Measurements from ENCODE around the gene DNAH1.

The DNAH1 gene

DNA sequence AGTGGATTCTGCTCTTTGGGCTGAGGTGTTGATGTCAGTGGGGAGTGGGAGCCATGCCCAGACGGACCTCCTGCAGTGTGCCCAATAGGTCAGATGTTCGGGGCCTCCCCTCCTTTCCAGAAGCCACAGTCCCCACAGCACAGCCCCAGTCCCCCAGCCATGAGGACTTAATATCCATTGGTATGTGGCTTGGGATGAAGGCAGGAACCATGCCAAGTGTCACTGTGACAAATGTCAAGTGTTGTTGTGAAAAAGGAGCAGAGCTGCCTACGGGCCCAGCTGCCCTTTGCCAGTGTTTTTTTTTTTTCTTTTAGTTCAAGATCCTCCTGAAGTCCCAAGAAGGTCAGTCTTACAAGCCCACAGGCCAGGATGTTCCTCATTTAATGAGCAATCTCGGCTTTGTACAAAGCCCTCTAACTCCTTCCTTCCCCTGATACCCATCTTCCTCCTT, 116.6 kb downstream of the DNAH1 start:
- FAIRE-seq = no peak
- DNase-seq (ENCODE audit: insufficient read length, low spot score) = no peak
- TF ChIP-seq POLR2AphosphoS5 (IDR thresholded peaks at IDR 0.05; ENCODE audit: low read depth, low read length) = no peak
- TF ChIP-seq POLR2A (IDR thresholded peaks at IDR 0.05; ENCODE audit: low read depth, low read length) = no peak
- TF ChIP-seq TAF1 (IDR thresholded peaks at IDR 0.05; ENCODE audit: low read depth, low read length) = no peak
- TF ChIP-seq PAX5 (IDR thresholded peaks at IDR 0.05; ENCODE audit: insufficient read depth, low read length, severe bottlenecking) = no peak
- TF ChIP-seq POU2F2 (IDR thresholded peaks at IDR 0.05; ENCODE audit: low read depth, low read length) = no peak
- TF ChIP-seq SPI1 (IDR thresholded peaks at IDR 0.05; ENCODE audit: low read depth, low read length) = no peak

GRCh38 chr3:52433328-52433995, 117.3 kb downstream of the DNAH1 start:
- FAIRE-seq (no peak), DNase-seq (ENCODE audit: insufficient read length, low spot score) (no peak)
- TF ChIP-seq POLR2AphosphoS5 (IDR thresholded peaks at IDR 0.05; ENCODE audit: low read depth, low read length) (no peak), POU2F2 (IDR thresholded peaks at IDR 0.05; ENCODE audit: low read depth, low read length) (no peak), POLR2A (IDR thresholded peaks at IDR 0.05; ENCODE audit: low read depth, low read length) (no peak), PAX5 (IDR thresholded peaks at IDR 0.05; ENCODE audit: insufficient read depth, low read length, severe bottlenecking) (no peak), SPI1 (IDR thresholded peaks at IDR 0.05; ENCODE audit: low read depth, low read length) (no peak), TAF1 (IDR thresholded peaks at IDR 0.05; ENCODE audit: low read depth, low read length) (no peak)

GRCh38 chr3:52433996-52434479, 117.9 kb downstream of the DNAH1 start:
- no peak for FAIRE-seq

GRCh38 chr3:52434491-52435115, 118.5 kb downstream of the DNAH1 start:
- DNase-seq (ENCODE audit: insufficient read length, low spot score) (no peak), FAIRE-seq (no peak)
- TF ChIP-seq PAX5 (IDR thresholded peaks at IDR 0.05; ENCODE audit: insufficient read depth, low read length, severe bottlenecking) (no peak), POU2F2 (IDR thresholded peaks at IDR 0.05; ENCODE audit: low read depth, low read length) (no peak), TAF1 (IDR thresholded peaks at IDR 0.05; ENCODE audit: low read depth, low read length) (no peak), POLR2A (IDR thresholded peaks at IDR 0.05; ENCODE audit: low read depth, low read length) (no peak), SPI1 (IDR thresholded peaks at IDR 0.05; ENCODE audit: low read depth, low read length) (no peak), POLR2AphosphoS5 (IDR thresholded peaks at IDR 0.05; ENCODE audit: low read depth, low read length) (no peak)

More at GRCh38 chr3:52433996-52434479, 117.9 kb downstream of the DNAH1 start:
- TF ChIP-seq POLR2AphosphoS5 (IDR thresholded peaks at IDR 0.05; ENCODE audit: low read depth, low read length) (no peak), TAF1 (IDR thresholded peaks at IDR 0.05; ENCODE audit: low read depth, low read length) (no peak), POU2F2 (IDR thresholded peaks at IDR 0.05; ENCODE audit: low read depth, low read length) (no peak), SPI1 (IDR thresholded peaks at IDR 0.05; ENCODE audit: low read depth, low read length) (no peak), PAX5 (IDR thresholded peaks at IDR 0.05; ENCODE audit: insufficient read depth, low read length, severe bottlenecking) (no peak), POLR2A (IDR thresholded peaks at IDR 0.05; ENCODE audit: low read depth, low read length) (no peak)
- no peak for DNase-seq (ENCODE audit: insufficient read length, low spot score)

DNA sequence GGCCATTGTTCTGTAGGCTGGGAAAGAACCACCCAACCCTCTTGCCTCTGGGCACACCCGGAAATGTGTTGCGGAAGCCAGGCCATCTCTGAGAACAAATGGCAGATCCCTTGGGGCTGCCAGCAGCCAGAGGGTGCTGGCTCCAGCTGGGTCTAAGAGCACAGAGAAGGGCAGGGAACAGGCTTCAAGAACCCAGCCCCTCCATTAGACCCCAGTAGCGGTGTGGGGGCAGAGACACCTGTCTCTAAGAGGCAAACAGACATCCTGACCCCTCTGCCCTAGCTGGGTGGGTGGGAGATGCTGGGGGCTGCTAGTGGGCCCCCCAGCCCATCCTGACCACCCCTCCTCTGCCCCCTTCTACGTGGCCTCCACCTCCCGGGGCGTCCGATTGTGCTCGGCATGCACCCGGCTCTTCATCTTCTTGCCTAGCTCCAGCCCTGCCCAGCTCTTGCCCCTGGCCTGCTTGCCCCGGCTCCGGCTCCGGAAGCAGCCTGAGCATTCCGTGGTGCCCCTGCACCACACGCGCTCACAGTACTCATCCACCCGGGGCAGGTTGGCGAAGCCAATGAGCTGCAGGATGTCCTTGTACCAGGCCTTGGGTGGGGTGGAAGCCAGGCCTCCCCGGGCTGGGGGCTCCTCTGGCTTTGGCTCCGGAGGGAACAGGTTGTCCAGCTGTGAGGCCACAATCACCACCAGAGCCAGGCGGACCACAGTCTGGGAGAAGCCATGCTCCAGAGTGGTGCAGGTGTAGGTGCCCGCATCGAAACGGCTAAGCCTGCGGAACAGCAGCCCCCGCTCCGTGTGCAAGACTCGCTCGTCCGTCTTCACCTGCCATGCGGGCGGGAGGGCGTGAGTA, 119.4 kb downstream of the DNAH1 start:
- no peak for FAIRE-seq
- no peak for DNase-seq (ENCODE audit: insufficient read length, low spot score)
- TF ChIP-seq TAF1 (IDR thresholded peaks at IDR 0.05; ENCODE audit: low read depth, low read length) = no peak
- no peak for TF ChIP-seq POU2F2 (IDR thresholded peaks at IDR 0.05; ENCODE audit: low read depth, low read length)
- no peak for TF ChIP-seq POLR2AphosphoS5 (IDR thresholded peaks at IDR 0.05; ENCODE audit: low read depth, low read length)
- TF ChIP-seq PAX5 (IDR thresholded peaks at IDR 0.05; ENCODE audit: insufficient read depth, low read length, severe bottlenecking) = no peak
- no peak for TF ChIP-seq SPI1 (IDR thresholded peaks at IDR 0.05; ENCODE audit: low read depth, low read length)
- no peak for TF ChIP-seq POLR2A (IDR thresholded peaks at IDR 0.05; ENCODE audit: low read depth, low read length)

DNA sequence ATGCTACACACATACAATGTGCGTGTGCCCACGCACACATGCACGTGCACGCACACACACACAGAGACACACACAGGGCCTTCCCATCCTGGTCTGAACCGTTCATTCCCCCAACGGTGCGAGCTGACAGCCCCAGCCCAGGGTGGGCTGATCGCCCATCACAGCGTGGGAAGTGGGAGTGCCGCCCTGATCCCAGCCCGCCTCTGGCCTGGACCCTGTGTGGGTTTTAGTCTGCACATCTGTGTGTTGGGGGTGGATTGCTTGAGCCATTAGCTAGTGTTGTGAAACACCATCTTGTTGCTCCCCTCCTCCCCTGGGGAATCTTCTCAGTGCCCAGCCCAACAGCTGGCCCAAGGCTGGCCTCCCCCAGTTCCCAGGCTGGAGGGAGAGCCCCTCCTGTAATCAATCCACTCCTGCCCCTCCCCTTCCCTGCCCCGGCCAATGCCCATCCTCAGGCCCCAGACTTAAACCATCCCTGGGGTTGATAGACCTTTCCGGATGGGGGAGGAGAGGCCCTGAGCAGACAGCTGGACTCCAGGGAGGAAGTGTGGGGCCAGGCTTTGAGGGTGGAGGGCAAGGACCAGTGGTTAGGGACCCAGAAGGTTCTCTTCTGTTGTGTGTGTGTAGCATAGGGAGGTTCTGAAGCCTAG, 120.5 kb downstream of the DNAH1 start:
- peak; percentile 51 for FAIRE-seq
- TF ChIP-seq POLR2AphosphoS5 (IDR thresholded peaks at IDR 0.05; ENCODE audit: low read depth, low read length) (no peak), TAF1 (IDR thresholded peaks at IDR 0.05; ENCODE audit: low read depth, low read length) (no peak), POU2F2 (IDR thresholded peaks at IDR 0.05; ENCODE audit: low read depth, low read length) (no peak), SPI1 (IDR thresholded peaks at IDR 0.05; ENCODE audit: low read depth, low read length) (no peak), POLR2A (IDR thresholded peaks at IDR 0.05; ENCODE audit: low read depth, low read length) (no peak), PAX5 (IDR thresholded peaks at IDR 0.05; ENCODE audit: insufficient read depth, low read length, severe bottlenecking) (no peak)
- no peak for DNase-seq (ENCODE audit: insufficient read length, low spot score)

DNA sequence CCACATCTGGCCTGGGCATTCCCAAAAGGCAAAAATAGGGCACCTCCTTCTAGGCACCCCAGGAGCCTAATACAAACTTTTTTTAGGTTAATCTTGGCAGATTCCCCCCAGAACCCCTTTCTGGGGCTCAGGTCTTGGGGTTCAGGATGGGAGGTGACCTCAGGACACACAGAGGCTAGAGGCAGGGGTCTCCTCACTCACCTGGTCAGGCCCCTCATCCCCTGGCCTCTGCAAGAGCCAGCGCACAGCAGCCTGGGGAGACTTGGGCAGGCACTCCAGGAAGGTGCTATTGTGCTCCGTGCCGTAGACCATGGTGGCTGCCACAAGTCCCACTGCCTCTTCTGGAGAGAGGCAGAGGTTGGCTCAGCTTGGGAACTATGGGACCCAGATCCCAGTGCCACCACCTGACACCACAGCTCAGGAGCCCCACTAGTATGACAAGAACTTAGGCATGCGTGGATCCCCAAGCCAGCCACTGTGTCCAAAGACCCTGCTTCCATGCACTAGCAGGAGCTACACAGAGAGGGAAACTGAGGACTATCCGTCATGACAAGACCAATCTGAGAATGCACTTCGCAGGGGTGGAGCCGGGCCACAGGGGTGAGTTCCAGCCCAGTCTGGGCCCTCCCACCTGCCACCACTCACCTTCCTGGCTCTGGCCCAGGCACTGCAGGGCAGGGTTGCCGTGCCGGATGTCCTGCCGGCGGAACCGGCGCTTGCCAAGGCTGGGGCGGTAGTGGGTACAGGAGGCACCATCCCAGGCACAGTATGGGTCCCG, 121.4 kb downstream of the DNAH1 start:
- DNase-seq (ENCODE audit: insufficient read length, low spot score) (no peak), FAIRE-seq (no peak)
- TF ChIP-seq POU2F2 (IDR thresholded peaks at IDR 0.05; ENCODE audit: low read depth, low read length) (no peak), POLR2AphosphoS5 (IDR thresholded peaks at IDR 0.05; ENCODE audit: low read depth, low read length) (no peak), POLR2A (IDR thresholded peaks at IDR 0.05; ENCODE audit: low read depth, low read length) (no peak), SPI1 (IDR thresholded peaks at IDR 0.05; ENCODE audit: low read depth, low read length) (no peak), TAF1 (IDR thresholded peaks at IDR 0.05; ENCODE audit: low read depth, low read length) (no peak), PAX5 (IDR thresholded peaks at IDR 0.05; ENCODE audit: insufficient read depth, low read length, severe bottlenecking) (no peak)

GRCh38 chr3:52438104-52438376, 121.9 kb downstream of the DNAH1 start:
- FAIRE-seq (no peak), DNase-seq (ENCODE audit: insufficient read length, low spot score) (no peak)
- TF ChIP-seq TAF1 (IDR thresholded peaks at IDR 0.05; ENCODE audit: low read depth, low read length) = no peak
- TF ChIP-seq POU2F2 (IDR thresholded peaks at IDR 0.05; ENCODE audit: low read depth, low read length) = no peak
- TF ChIP-seq PAX5 (IDR thresholded peaks at IDR 0.05; ENCODE audit: insufficient read depth, low read length, severe bottlenecking) = no peak
- TF ChIP-seq SPI1 (IDR thresholded peaks at IDR 0.05; ENCODE audit: low read depth, low read length) = no peak
- no peak for TF ChIP-seq POLR2A (IDR thresholded peaks at IDR 0.05; ENCODE audit: low read depth, low read length)
- no peak for TF ChIP-seq POLR2AphosphoS5 (IDR thresholded peaks at IDR 0.05; ENCODE audit: low read depth, low read length)
